Mucosa of descending colon (tissue), 3 donors: ENCODE data around the gene ATXN7. TPM values are rescaled to one million over a fixed set of nuclear protein-coding genes. Genes with fewer than 3 reads are reported as not detected.

Source experiments
- ATAC-seq: fragments of 200-7000 bp; cut with Tn5 transposase; one replicate; pipeline ENCODE4 v1.9.1; 2020; ENCODE audit warnings: mild to moderate bottlenecking, moderate library complexity
- DNase-seq, 3 donors: peaks; one replicate each; pipeline ENCODE4 v3.0.0-alpha.2; 2020
- H3K36me3 ChIP-seq: fragments of 200-600 bp; one replicate; pipeline ENCODE4 v1.8.0; 2021; ENCODE audit warnings: low read depth, mild to moderate bottlenecking
- H3K4me1 ChIP-seq: fragments of 200-600 bp; one replicate; pipeline ENCODE4 v1.8.0; 2021; ENCODE audit warnings: low read depth, mild to moderate bottlenecking
- H3K4me3 ChIP-seq: fragments of 200-600 bp; one replicate; pipeline ENCODE4 v1.8.0; 2021; ENCODE audit warnings: mild to moderate bottlenecking
- H3K9me3 ChIP-seq: fragments of 200-600 bp; one replicate; pipeline ENCODE4 v1.8.0; 2021; ENCODE audit warnings: mild to moderate bottlenecking
- intact Hi-C, 2 donors: fragments of 100-400 bp; cut with DNase I in 1 of 2; cut with micrococcal nuclease in 1 of 2; formaldehyde crosslinking; loops; one replicate each; pipeline versions ENCODE4 v1.11.0 to v1.11.1; 2022; cut with DNase I, micrococcal nuclease
- total RNA-seq, 3 donors: library from RNA; stranded (reverse); fragmentation: NEBNext Ultra II Directional in 2 of 3; extraction: Animal tissue kit (Norgen Biotek cat#: 25700) in 2 of 3; gene quantifications; one replicate each; pipeline versions ENCODE4 v1.2.1 to v1.2.4, GENCODE V29; 2021 to 2023
- TF ChIP-seq, protein P1 (sequence below): fragments of 200-600 bp; IDR thresholded peaks from one replicate; pipeline ENCODE4 v1.8.0; 2022; ENCODE audit warnings: antibody characterized with exemption, mild to moderate bottlenecking
- donor health status: DM: no; HTN: no; CAD: no; lungs with moderate emphysema.
- donor health status: DM: no; HTN: no; CAD: no.
- donor health status: DM: no; HTN: yes; CAD: no.

ATXN7 gene
- total RNA-seq, 3 donors from 2014 or later, result 41.2 to 57.4 (median 41.5) TPM

DNA sequence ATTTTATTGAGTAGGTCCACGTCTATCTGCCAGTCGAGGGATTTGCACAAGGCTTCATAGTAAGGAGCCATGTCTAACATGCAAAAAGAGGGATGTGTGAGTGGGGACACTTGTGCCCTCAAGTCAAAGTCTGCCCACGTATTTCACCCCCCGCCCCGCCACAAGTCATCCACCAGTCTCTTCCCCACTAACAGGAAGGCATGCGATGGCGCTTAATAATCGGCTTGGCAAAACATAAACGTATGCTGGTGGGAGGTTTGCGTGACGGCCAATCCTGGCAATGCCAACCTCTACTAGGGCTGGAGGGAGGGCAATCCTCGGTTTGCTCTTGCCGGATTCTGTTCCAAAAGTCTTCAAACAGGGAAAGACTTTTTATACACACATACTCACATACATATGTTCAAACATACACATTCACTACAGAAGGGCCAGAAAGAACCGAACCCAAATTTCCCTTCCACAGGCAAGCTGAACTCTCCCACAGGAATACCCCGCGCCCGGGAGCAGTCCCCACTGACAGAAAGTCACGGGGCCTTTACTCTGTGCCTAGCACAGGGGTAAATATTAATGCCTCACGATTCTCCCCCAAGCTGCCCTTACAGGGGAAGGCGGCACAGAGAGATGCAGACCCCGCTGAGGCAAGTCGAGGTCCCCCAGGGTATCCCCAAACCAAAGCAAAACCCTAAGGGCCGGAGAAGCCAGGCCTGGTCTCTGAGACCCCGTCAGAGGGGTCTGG is 159.0 kb downstream of the ATXN7 start:
- intact Hi-C loops, result no loop called here
- peak in 1 of 3 donors; percentile 22 for DNase-seq
- ATAC-seq, result peak; percentile 9

DNA sequence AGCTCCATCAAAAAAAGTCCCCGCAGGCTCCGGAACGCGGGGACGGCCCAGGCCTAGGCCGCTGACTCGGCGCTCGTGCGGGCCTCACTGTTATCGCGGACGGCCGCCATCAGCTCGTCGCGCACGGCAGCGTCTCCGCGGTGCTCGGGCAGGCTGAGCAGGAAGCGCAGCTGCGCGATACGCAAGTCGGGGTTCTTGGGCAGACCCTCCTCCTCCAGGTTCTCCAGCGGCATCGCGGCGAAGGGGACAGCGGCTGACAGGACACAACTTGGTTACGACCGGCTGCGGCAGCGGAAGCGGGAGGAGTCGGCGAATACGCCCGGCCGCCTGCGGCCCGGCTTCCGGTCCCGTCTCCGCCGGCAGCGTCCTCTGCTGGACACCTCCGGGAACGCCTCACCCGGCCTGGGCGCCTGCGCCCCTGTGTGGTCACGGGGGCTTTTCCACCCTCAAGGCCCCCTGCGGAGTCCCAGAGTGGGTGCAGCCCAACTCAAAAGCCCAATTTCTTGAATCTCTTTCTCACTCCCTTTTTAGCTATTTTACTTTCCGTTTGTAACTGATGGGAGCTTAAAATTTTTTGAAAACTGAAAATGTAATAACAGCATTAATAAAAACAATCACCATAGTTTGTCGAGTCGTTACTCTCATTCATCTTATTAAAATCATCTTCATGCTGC is 159.7 kb downstream of the ATXN7 start, which contains the start of gene PSMD6:
PSMD6 (minus strand) TSS at position 308 of the 674 bp plus-strand sequence; CDS start at position 233, 75 bp downstream.
- intact Hi-C loops, result no loop called here
- H3K4me1 ChIP-seq, result no peaks in the 10 kb centered on the region
- H3K9me3 ChIP-seq, result no peaks in the 10 kb centered on the region
- H3K4me3 ChIP-seq, result peak within 1 kb of the TSS; percentile 97
- peak; percentile 91 to 94 (median 93) for DNase-seq
- no peaks in the 10 kb centered on the region for H3K36me3 ChIP-seq
- ATAC-seq, result peak; percentile 100
- TF ChIP-seq, protein P1, sequence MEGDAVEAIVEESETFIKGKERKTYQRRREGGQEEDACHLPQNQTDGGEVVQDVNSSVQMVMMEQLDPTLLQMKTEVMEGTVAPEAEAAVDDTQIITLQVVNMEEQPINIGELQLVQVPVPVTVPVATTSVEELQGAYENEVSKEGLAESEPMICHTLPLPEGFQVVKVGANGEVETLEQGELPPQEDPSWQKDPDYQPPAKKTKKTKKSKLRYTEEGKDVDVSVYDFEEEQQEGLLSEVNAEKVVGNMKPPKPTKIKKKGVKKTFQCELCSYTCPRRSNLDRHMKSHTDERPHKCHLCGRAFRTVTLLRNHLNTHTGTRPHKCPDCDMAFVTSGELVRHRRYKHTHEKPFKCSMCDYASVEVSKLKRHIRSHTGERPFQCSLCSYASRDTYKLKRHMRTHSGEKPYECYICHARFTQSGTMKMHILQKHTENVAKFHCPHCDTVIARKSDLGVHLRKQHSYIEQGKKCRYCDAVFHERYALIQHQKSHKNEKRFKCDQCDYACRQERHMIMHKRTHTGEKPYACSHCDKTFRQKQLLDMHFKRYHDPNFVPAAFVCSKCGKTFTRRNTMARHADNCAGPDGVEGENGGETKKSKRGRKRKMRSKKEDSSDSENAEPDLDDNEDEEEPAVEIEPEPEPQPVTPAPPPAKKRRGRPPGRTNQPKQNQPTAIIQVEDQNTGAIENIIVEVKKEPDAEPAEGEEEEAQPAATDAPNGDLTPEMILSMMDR, result peak; percentile 99

More for the DNA sequence above, 159.0 kb downstream of the ATXN7 start:
- Histone ChIP-seq H3K4me3 (peak overlapping the region; percentile 97), H3K36me3 (peaks cover 4% of the 10 kb centered on the region), H3K4me1 (no peaks in the 10 kb centered on the region), H3K9me3 (no peaks in the 10 kb centered on the region)
- TF ChIP-seq, protein P1, result no peak

DNA sequence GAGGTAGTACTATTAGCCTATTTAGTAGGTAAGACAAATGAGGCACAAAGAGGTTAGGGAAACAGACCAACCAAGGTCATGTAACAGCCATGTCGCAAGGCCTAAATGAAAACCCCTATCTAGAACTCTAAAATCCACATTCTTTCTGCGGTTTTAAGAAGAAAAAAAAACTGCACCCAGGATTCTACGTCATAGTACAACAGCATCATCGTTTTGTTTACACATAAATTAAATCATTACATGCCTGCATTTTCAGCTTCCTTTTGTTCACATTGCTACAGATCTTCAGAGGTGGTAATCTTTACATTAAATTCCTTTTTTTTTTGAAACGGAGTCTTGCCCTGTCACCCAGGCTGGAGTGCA is 160.2 kb downstream of the ATXN7 start:
- TF ChIP-seq, protein P1, result no peak
- Histone ChIP-seq H3K9me3 (no peaks in the 10 kb centered on the region), H3K4me1 (no peaks in the 10 kb centered on the region), H3K4me3 (no peak overlapping the region), H3K36me3 (no peaks in the 10 kb centered on the region)
- intact Hi-C loops, result no loop called here
- no peak for ATAC-seq
- DNase-seq, result no peak

DNA sequence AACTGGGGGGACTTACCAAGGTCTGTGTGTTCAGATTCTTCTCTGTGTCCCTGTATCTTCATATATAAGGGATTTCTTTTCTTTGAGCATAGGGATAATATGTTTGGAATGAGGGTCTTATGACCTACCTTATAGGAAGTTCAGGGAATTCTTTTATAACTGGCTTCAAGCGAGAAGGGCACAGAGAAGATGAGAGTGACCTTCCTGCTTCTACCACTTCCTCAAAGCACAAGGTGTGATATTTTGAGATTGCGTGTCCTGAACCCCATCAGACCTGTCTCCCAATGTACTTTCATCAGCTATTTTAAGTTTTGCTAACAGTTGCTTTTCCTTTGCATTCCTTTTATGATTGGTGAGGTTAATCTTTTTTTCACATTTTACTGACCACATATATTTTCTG is 162.7 kb downstream of the ATXN7 start:
- no peak for DNase-seq
- Histone ChIP-seq H3K4me1 (no peaks in the 10 kb centered on the region), H3K4me3 (no peak overlapping the region), H3K36me3 (no peaks in the 10 kb centered on the region), H3K9me3 (no peaks in the 10 kb centered on the region)
- TF ChIP-seq, protein P1, result no peak
- no peak for ATAC-seq
- intact Hi-C loops, result no loop called here

DNA sequence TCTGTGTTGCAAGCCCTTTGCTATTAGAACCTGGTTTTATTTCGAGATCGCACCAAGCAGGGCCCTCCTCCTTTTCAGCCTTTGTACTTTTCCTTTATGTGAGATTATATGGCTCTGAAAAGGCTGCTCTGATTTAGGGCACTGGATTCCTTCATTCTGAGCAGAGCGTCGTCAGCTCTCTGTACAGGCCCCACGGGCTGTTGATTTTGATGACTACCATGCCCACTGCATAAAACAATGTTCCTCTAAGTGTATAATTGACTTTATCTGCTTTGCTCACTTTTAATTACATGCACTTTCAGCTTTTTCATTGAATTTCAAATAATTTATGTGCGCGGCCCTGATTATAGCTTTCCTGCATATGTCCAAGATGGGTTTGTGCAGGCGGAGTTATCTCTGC is 164.0 kb downstream of the ATXN7 start:
- H3K4me3 ChIP-seq, result no peak overlapping the region
- DNase-seq (no peak), ATAC-seq (no peak)
- TF ChIP-seq, protein P1, result no peak
- H3K9me3 ChIP-seq, result no peaks in the 10 kb centered on the region
- no peaks in the 10 kb centered on the region for H3K36me3 ChIP-seq
- H3K4me1 ChIP-seq, result no peaks in the 10 kb centered on the region
- intact Hi-C loops, result no loop called here
